Amniotic stem cell (primary cell): Measurements from ENCODE around the gene GABRB3.

Experiments used
- DNase-seq: peaks from one replicate; lab custom pipeline; 2025; lab: John Stamatoyannopoulos, UW

GABRB3 gene

GRCh38 chr15:26676115-26676514, 96.8 kb downstream of the GABRB3 start:
- DNase-seq, result no peak

- no peak for DNase-seq
Observed at GRCh38 chr15:26674467-26674866, 98.4 kb downstream of the GABRB3 start.

GRCh38 chr15:26673445-26673844, 99.4 kb downstream of the GABRB3 start:
- DNase-seq, result no peak

- DNase-seq, result no peak
Observed at GRCh38 chr15:26670116-26670515, 102.8 kb downstream of the GABRB3 start.

- no peak for DNase-seq
Observed at GRCh38 chr15:26667222-26667988, 105.5 kb downstream of the GABRB3 start.

- DNase-seq, result no peak
Observed at GRCh38 chr15:26665957-26666791, 106.7 kb downstream of the GABRB3 start.

- no peak for DNase-seq
Observed at GRCh38 chr15:26662283-26662682, 110.6 kb downstream of the GABRB3 start.

GRCh38 chr15:26661748-26662147, 111.1 kb downstream of the GABRB3 start:
- DNase-seq, result no peak

GRCh38 chr15:26661107-26661506, 111.8 kb downstream of the GABRB3 start:
- DNase-seq, result no peak

GRCh38 chr15:26660241-26660640, 112.6 kb downstream of the GABRB3 start:
- DNase-seq, result no peak

- DNase-seq, result no peak
Observed at GRCh38 chr15:26658290-26658689, 114.6 kb downstream of the GABRB3 start.

GRCh38 chr15:26656080-26656479, 116.8 kb downstream of the GABRB3 start:
- DNase-seq, result no peak

GRCh38 chr15:26651909-26652308, 121.0 kb downstream of the GABRB3 start:
- no peak for DNase-seq

- DNase-seq, result no peak
Observed at GRCh38 chr15:26648676-26649075, 124.2 kb downstream of the GABRB3 start.

- no peak for DNase-seq
Observed at GRCh38 chr15:26644948-26645347, 127.9 kb downstream of the GABRB3 start.

- DNase-seq, result no peak
Observed at GRCh38 chr15:26641144-26641543, 131.7 kb downstream of the GABRB3 start.

- DNase-seq, result no peak
Observed at GRCh38 chr15:26640601-26641000, 132.3 kb downstream of the GABRB3 start.

GRCh38 chr15:26639966-26640365, 132.9 kb downstream of the GABRB3 start:
- DNase-seq, result no peak

- DNase-seq, result no peak
Observed at GRCh38 chr15:26635614-26636013, 137.3 kb downstream of the GABRB3 start.

- DNase-seq, result no peak
Observed at GRCh38 chr15:26635105-26635504, 137.8 kb downstream of the GABRB3 start.

GRCh38 chr15:26634319-26634718, 138.5 kb downstream of the GABRB3 start:
- DNase-seq, result no peak

- no peak for DNase-seq
Observed at GRCh38 chr15:26632500-26632899, 140.4 kb downstream of the GABRB3 start.

- DNase-seq, result no peak
Observed at GRCh38 chr15:26631894-26632293, 141.0 kb downstream of the GABRB3 start.
